Upper lobe of right lung (tissue), 1 donor: Measurements from ENCODE around the gene MTURN. TPM values are rescaled to one million over a fixed set of nuclear protein-coding genes. Genes with fewer than 3 reads are reported as not detected.

Experiments used
- ATAC-seq: fragments of 200-7000 bp; cut with Tn5 transposase; one replicate; pipeline ENCODE4 v1.9.1; 2020; ENCODE audit warnings: mild to moderate bottlenecking, moderate library complexity
- DNase-seq: peaks from one replicate; pipeline ENCODE4 v3.0.0-alpha.2; 2020
- H3K27ac ChIP-seq: fragments of 200-600 bp; one replicate; pipeline ENCODE4 v1.8.0; 2022
- H3K27me3 ChIP-seq: fragments of 200-600 bp; one replicate; pipeline ENCODE4 v1.8.0; 2022; ENCODE audit warnings: mild to moderate bottlenecking
- H3K36me3 ChIP-seq: fragments of 200-600 bp; one replicate; pipeline ENCODE4 v1.8.0; 2022
- H3K4me1 ChIP-seq: fragments of 200-600 bp; one replicate; pipeline ENCODE4 v1.8.0; 2022
- H3K4me3 ChIP-seq: fragments of 200-600 bp; one replicate; pipeline ENCODE4 v1.8.0; 2022; ENCODE audit warnings: mild to moderate bottlenecking
- H3K9me3 ChIP-seq: fragments of 200-600 bp; one replicate; pipeline ENCODE4 v1.8.0; 2022
- intact Hi-C: fragments of 100-400 bp; cut with DNase I; formaldehyde crosslinking; loops from one replicate; pipeline ENCODE4 v1.11.0; 2022
- total RNA-seq: library from RNA; stranded (reverse); fragmentation: NEBNext Ultra II Directional; extraction: Animal tissue kit (Norgen Biotek cat#: 25700); gene quantifications from one replicate; pipeline ENCODE4 v1.2.1, GENCODE V29; 2021
- TF ChIP-seq, protein P1 (sequence below): fragments of 200-600 bp; IDR thresholded peaks from one replicate; pipeline ENCODE4 v1.8.0; 2022; ENCODE audit warnings: antibody characterized with exemption
- donor health status: DM: no; HTN: yes; CAD: no; lungs with severe emphysema.

The MTURN gene
- total RNA-seq, 1 donor from 2014 or later: 31.3 TPM

DNA sequence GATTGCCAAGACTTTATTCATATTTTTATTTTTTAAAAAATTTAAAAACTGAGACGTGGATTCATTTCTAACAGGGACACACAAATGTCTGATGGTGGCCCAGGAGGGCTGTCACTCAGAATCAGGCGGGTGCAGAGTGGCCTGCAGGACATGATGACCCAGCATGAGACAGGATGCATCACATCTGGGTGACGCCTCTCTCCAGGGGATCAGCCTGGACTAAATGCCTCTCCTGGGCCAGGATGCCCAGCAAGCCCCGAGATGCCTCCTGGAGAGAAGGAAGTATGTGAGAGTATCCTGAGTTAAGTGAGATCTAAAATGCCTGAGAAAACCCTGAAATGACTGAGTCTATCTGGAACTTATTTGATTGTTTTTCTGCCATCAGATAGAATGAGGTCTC, 16.9 kb upstream of the MTURN start:
- ATAC-seq: no peak
- TF ChIP-seq, protein P1, sequence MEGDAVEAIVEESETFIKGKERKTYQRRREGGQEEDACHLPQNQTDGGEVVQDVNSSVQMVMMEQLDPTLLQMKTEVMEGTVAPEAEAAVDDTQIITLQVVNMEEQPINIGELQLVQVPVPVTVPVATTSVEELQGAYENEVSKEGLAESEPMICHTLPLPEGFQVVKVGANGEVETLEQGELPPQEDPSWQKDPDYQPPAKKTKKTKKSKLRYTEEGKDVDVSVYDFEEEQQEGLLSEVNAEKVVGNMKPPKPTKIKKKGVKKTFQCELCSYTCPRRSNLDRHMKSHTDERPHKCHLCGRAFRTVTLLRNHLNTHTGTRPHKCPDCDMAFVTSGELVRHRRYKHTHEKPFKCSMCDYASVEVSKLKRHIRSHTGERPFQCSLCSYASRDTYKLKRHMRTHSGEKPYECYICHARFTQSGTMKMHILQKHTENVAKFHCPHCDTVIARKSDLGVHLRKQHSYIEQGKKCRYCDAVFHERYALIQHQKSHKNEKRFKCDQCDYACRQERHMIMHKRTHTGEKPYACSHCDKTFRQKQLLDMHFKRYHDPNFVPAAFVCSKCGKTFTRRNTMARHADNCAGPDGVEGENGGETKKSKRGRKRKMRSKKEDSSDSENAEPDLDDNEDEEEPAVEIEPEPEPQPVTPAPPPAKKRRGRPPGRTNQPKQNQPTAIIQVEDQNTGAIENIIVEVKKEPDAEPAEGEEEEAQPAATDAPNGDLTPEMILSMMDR: no peak

DNA sequence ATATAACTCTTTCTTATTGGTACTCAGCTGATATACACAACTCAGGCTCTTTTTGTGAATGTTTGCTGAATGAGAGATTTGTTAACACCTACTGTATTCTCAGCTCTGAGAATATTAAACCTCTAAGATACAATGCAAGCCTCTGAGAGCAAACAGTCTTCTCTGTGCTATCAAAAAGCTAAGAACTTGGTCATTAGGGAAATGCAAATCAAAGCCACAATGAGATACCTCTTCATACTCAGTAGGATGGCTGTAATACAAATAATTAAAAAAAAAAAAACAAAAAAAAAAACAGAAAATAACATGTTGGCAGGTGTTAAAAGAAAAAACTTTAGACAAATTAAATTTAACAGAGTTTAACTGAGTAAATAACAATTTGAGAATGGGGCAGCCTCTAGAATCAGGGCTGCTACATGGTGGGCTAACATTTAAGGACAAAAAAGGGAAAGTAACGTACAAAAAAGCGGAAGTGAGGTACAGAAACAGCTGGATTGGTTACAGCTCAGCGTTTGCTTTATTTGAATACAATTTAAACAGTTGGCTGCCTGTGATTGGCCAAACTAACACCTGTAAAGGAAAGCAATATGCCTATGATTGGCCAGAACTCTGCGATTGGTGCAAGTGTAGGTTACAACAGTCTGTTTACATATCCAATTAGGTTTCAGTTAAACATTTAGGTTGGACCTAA, 14.8 kb upstream of the MTURN start:
- H3K9me3 ChIP-seq: no peaks in the 10 kb centered on the region
- intact Hi-C loops: no loop called here
- no peak overlapping the region for H3K27ac ChIP-seq
- TF ChIP-seq, protein P1: no peak
- no peaks in the 10 kb centered on the region for H3K27me3 ChIP-seq
- no peaks in the 10 kb centered on the region for H3K36me3 ChIP-seq
- ATAC-seq (no peak), DNase-seq (no peak)
- no peaks in the 10 kb centered on the region for H3K4me1 ChIP-seq
- no peak overlapping the region for H3K4me3 ChIP-seq

More for the DNA sequence above, 16.9 kb upstream of the MTURN start:
- no peak for DNase-seq
- intact Hi-C loops: no loop called here
- H3K27me3 ChIP-seq: no peaks in the 10 kb centered on the region
- no peak overlapping the region for H3K4me3 ChIP-seq
- no peaks in the 10 kb centered on the region for H3K4me1 ChIP-seq
- H3K36me3 ChIP-seq: no peaks in the 10 kb centered on the region
- peaks cover 8% of the 10 kb centered on the region for H3K9me3 ChIP-seq
- H3K27ac ChIP-seq: no peak overlapping the region

DNA sequence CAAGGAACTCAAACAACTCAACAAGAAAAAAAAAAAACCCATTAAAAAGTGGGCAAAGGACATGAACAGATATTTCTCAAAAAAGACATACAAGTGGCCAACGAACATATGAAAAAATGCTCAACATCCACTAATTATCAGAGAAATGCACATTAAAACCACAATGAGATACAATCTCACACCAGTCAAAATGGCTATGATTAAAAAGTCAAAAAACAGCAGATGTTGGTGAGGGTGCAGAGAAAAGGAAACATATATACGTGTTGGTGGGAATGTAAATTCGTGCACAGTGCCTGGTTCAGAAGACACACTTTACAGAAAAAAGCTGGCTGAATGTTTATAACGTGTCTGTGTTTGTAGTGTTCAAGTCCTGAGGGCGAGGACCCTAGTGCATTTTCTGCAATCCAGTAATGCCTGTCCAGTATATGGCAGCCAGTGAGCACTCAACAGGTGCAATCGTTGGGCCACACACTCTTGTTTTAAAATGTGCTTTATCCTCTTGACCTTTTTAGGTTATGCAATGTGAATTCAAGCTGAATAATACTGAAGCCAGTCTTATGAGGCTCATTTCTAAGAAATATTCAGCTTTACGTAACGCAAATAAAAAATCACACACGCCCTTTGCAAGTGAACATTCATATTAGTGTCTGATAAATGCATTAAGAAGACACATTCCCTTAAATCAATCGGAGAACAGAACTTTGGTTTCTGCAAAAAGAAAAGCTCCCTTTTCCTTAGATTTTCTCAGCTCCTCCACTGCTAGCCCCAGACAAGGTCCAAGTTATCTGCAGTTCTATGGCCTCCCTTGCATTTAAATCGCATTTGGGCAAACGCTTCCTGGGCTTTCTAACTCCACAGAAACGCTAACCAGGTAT, 813 bp upstream of the MTURN start:
- peaks cover 15% of the 10 kb centered on the region for H3K4me1 ChIP-seq
- intact Hi-C loops: no loop called here
- no peak for DNase-seq
- no peaks in the 10 kb centered on the region for H3K9me3 ChIP-seq
- TF ChIP-seq, protein P1: no peak
- peak overlapping the region; percentile 47 for H3K4me3 ChIP-seq
- no peaks in the 10 kb centered on the region for H3K36me3 ChIP-seq
- ATAC-seq: peak; percentile 13
- no peaks in the 10 kb centered on the region for H3K27me3 ChIP-seq
- peak overlapping the region; percentile 71 for H3K27ac ChIP-seq

DNA sequence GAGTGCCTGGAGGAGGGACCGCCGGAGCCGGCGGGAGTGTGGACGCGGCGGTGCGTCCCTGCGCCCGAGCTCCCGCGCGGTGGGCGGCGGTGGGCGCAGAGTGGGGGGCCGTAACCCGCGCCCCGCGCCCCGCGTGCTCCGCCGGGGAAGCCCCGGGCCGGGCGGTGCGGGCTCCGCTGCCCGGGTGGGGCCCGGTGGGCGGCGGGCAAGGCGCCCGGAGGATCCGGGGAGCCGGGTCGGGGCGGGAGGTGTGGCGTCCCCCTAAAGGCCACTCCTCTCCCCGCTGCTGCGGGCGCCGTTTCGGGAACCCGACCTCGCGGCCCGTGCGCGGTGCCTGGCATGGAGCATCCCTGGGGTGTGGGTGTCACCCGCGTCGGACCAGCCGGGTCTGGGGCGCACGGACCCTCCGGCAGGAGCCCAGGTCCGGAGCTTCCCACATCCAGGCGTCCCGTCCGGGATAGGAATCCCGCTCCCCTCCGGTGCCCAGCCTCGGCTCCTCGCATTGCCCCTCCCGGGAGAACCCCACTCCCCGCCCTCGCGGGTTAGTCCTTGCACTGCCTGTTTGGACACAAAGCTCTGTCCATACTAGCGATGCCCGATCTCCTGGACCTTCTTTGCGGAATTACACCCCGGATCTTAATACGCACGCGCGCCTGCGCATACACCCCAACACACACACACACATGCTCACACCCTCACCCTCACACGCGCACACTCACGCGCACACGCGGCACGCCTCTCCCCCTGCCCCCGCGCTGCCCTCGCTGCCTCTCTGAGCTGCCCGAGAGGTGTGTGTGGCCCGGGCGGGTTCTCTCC, 723 bp downstream of the MTURN start:
- ATAC-seq: peak; percentile 76
- Histone ChIP-seq H3K9me3 (no peaks in the 10 kb centered on the region), H3K27ac (peak overlapping the region; percentile 91), H3K27me3 (no peaks in the 10 kb centered on the region), H3K4me1 (peaks cover 22% of the 10 kb centered on the region), H3K4me3 (peak overlapping the region; percentile 91), H3K36me3 (no peaks in the 10 kb centered on the region)
- intact Hi-C loops: no loop called here
- TF ChIP-seq, protein P1: no peak
- peak; percentile 86 for DNase-seq

DNA sequence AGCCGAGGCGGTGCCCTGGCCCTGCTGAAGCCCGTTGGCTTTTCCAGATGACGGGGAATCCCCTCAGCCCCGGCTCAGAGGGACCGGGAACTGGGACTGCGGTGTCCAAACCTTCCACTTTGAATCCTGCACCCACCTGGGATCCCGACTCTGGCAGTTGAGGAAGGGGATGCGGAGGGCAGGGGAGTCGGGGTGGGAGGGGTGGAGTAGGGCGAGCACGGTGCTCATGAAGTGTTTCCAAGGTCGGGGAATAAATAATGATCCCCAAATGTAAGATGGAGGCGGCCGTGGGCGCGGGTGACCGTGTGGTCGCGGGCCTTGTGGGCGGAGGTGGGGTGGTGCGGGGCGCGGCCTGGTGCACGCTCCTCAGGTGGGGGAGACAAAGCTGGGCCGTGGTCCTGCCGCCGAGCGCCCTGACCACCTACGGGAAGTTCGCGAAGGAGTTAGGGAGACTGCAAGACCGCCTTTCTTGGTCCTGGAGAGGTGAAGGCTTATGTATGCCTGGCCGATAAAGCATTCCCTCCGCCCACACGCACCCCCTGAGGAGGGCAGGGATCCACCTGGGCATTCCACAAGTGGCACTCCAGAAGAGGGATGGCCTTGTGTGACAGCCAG, 1.4 kb downstream of the MTURN start:
- peak overlapping the region; percentile 91 for H3K27ac ChIP-seq
- intact Hi-C loops: no loop called here
- no peaks in the 10 kb centered on the region for H3K27me3 ChIP-seq
- peaks cover 26% of the 10 kb centered on the region for H3K4me1 ChIP-seq
- H3K9me3 ChIP-seq: no peaks in the 10 kb centered on the region
- TF ChIP-seq, protein P1: no peak
- DNase-seq (peak; percentile 68), ATAC-seq (peak; percentile 5)
- H3K4me3 ChIP-seq: peak overlapping the region; percentile 91
- H3K36me3 ChIP-seq: no peaks in the 10 kb centered on the region
